GM12878 (cell line): ENCODE results near the gene OR2H1. TPM values are rescaled to one million over a fixed set of nuclear protein-coding genes. Genes with fewer than 3 reads are reported as not detected.

Source experiments
- ATAC-seq: fragments of 200-7000 bp; cut with Tn5 transposase; 3 replicates; pipeline ENCODE4 v1.9.1; 2020; ENCODE audit warnings: mild to moderate bottlenecking, moderate library complexity
- BruUV-seq: library from RNA; stranded (reverse); fragments of 400-500 nt; replicated peaks from 2 replicates; lab custom pipeline; 2021; lab: Mats Ljungman, UMichigan
- CTCF ChIA-PET: fragments of 300-600 bp; sonication (Branson Sonifier 250); formaldehyde crosslinking; extraction: SDS; loops from one replicate; lab custom pipeline; 2021; ENCODE audit warnings: inconsistent platforms; lab: Yijun Ruan, JAX
- POLR2A ChIA-PET: fragments of 350-600 bp; formaldehyde crosslinking; extraction: SDS; loops from one replicate; lab custom pipeline; 2021; ENCODE audit warnings: inconsistent platforms; lab: Charles Lee
- RAD21 ChIA-PET: fragments of 300-600 bp; sonication (Branson Sonifier 250); formaldehyde crosslinking; loops from one replicate; lab custom pipeline; 2023; ENCODE audit warnings: antibody characterized with exemption; ENCODE audit not compliant: unreplicated experiment; lab: Charles Lee
- SMC1A ChIA-PET: fragments of 300-600 bp; sonication (Branson Sonifier 250); formaldehyde crosslinking; loops from one replicate; lab custom pipeline; 2023; ENCODE audit not compliant: unreplicated experiment, uncharacterized antibody; lab: Charles Lee
- DNase-seq: peaks from one replicate; pipeline ENCODE4 v3.0.0-alpha.2; 2011; ENCODE audit warnings: low read depth, low spot score
- FAIRE-seq: peaks from 3 replicates; lab custom pipeline; 2011; peaks lifted over from hg19 to GRCh38; lab: Jason Lieb, UNC
- H2AFZ ChIP-seq: 2 replicates; pipeline ENCODE4 v1.6.0; 2011; ENCODE audit warnings: low read depth, low read length, control low read depth; ENCODE audit not compliant: control insufficient read depth
- H3K27ac ChIP-seq: 2 replicates; pipeline ENCODE4 v1.5.1; 2011; ENCODE audit warnings: control low read depth; ENCODE audit not compliant: control insufficient read depth, insufficient read depth
- H3K27me3 ChIP-seq, 2 experiments: replicated peaks in 1 of 2; 2 replicates each; pipeline versions ENCODE4 v1.6.0 to v1.6.1; 2011; ENCODE audit warnings: low read length in 1 of 2; ENCODE audit not compliant: control insufficient read depth in 2 of 2, insufficient read depth in 2 of 2
- H3K36me3 ChIP-seq, 2 experiments: 2 replicates each; pipeline ENCODE4 v1.5.1; 2011; ENCODE audit warnings: low read length in 1 of 2; ENCODE audit not compliant: control insufficient read depth in 2 of 2, insufficient read depth in 2 of 2
- H3K4me1 ChIP-seq: 2 replicates; pipeline ENCODE4 v1.6.1; 2011; ENCODE audit warnings: mild to moderate bottlenecking, low read length, moderate library complexity, mixed read lengths; ENCODE audit not compliant: control insufficient read depth, insufficient read depth
- H3K4me2 ChIP-seq: 2 replicates; pipeline ENCODE4 v1.6.0; 2011; ENCODE audit warnings: control low read depth; ENCODE audit not compliant: control insufficient read depth, insufficient read depth
- H3K4me3 ChIP-seq: fragments of 200-600 bp; sonication (generic); 2 replicates; pipeline ENCODE4 v1.5.1; 2016
- H3K79me2 ChIP-seq: 2 replicates; pipeline ENCODE4 v1.6.0; 2011; ENCODE audit warnings: low read length; ENCODE audit not compliant: control insufficient read depth, insufficient read depth
- H3K9ac ChIP-seq: 2 replicates; pipeline ENCODE4 v1.8.0; 2011; ENCODE audit warnings: low read length, control low read depth, mixed read lengths; ENCODE audit not compliant: control insufficient read depth, insufficient read depth
- H3K9me3 ChIP-seq: replicated peaks from 3 replicates; pipeline ENCODE4 v1.5.1; 2011; ENCODE audit warnings: mild to moderate bottlenecking, low read length; ENCODE audit not compliant: control insufficient read depth, insufficient read depth
- H4K20me1 ChIP-seq: 2 replicates; pipeline ENCODE4 v1.6.0; 2011; ENCODE audit not compliant: control insufficient read depth, insufficient read depth
- CHD4 ChIP-seq: fragments of 200-600 bp; sonication (generic); IDR thresholded peaks from 2 replicates; pipeline ENCODE4 v1.6.1; 2016; ENCODE audit warnings: mild to moderate bottlenecking
- ETV6 ChIP-seq, 2 experiments: fragments of 450-650 bp in 1 of 2; IDR thresholded peaks in 1 of 2; conservative IDR thresholded peaks in 1 of 2; 2 replicates each; pipeline ENCODE4 v1.6.1; 2014; ENCODE audit warnings: antibody characterized with exemption in 1 of 2, borderline replicate concordance in 1 of 2, low read depth in 1 of 2, mild to moderate bottlenecking in 1 of 2, moderate library complexity in 1 of 2
- FOS ChIP-seq: IDR thresholded peaks from 3 replicates; pipeline ENCODE4 v1.6.1; 2011; ENCODE audit warnings: borderline replicate concordance; ENCODE audit not compliant: insufficient read length; ENCODE audit errors: extremely low read depth
- GABPA ChIP-seq: IDR thresholded peaks from 2 replicates; pipeline ENCODE4 v1.6.1; 2014; ENCODE audit warnings: antibody characterized with exemption, low read depth, mild to moderate bottlenecking, inconsistent platforms
- MEF2B ChIP-seq: fragments of 450-650 bp; IDR thresholded peaks from 2 replicates; pipeline ENCODE4 v1.6.1; 2018; ENCODE audit warnings: mild to moderate bottlenecking, moderate library complexity; ENCODE audit not compliant: partially characterized antibody, poor library complexity, severe bottlenecking
- NR2C2 ChIP-seq: IDR thresholded peaks from 2 replicates; pipeline ENCODE4 v1.6.1; 2011; ENCODE audit warnings: borderline replicate concordance, low read depth; ENCODE audit not compliant: control insufficient read depth, insufficient read length
- POLR2AphosphoS5 ChIP-seq: IDR thresholded peaks from 2 replicates; pipeline ENCODE4 v1.6.1; 2011; ENCODE audit warnings: mild to moderate bottlenecking, low read length, inconsistent platforms
- SMAD1 ChIP-seq: fragments of 450-650 bp; IDR thresholded peaks from 2 replicates; pipeline ENCODE4 v1.6.1; 2018; ENCODE audit warnings: mild to moderate bottlenecking, low read depth; ENCODE audit not compliant: partially characterized antibody
- SREBF2 ChIP-seq: IDR thresholded peaks from 2 replicates; pipeline ENCODE4 v1.6.1; 2012; ENCODE audit warnings: mild to moderate bottlenecking, low read length
- TARDBP ChIP-seq: IDR thresholded peaks from 2 replicates; pipeline ENCODE4 v1.6.1; 2016; ENCODE audit warnings: borderline replicate concordance
- WRNIP1 ChIP-seq: IDR thresholded peaks from 2 replicates; pipeline ENCODE4 v1.6.1; 2011; ENCODE audit warnings: low read depth, low read length, improper control_type of control experiment, borderline replicate concordance
- WGBS: methylation state at CpG from one replicate; pipeline ENCODE4 v1.1.6; 2016; ENCODE audit warnings: low lambda C conversion rate; ENCODE audit not compliant: insufficient replicate concordance, insufficient coverage; ENCODE audit errors: missing lambda C conversion rate; 5-methylcytosine and 5-hydroxymethylcytosine counted together
- in situ Hi-C: fragments of 300-500 bp; cut with MboI; formaldehyde crosslinking; loops from 9 replicates; pipeline ENCODE4 v1.14.3; 2018; ENCODE audit warnings: mixed read lengths
- intact Hi-C: fragments of 100-400 bp; cut with micrococcal nuclease; formaldehyde crosslinking; loops from one replicate; pipeline ENCODE4 v1.14.2; 2022; ENCODE audit not compliant: unreplicated experiment
- polyA plus RNA-seq, 11 experiments: library from polyadenylated mRNA; depleted of rRNA in 4 of 11; unstranded in 6 of 11; stranded (reverse) in 5 of 11; fragments of >200 nt; fragmentation: Nextera tagmentation in 4 of 11; fragmentation: Illumina TruSeq in 1 of 11; extraction: Ambion mirVana in 4 of 11; extraction: Trizol in 1 of 11; gene quantifications; 1 replicate in 1 of 11; 2 replicates in 10 of 11; pipeline versions ENCODE4 v1.2.1 to v1.2.3, GENCODE V29; 2011 to 2016; ENCODE audit warnings: inconsistent platforms in 2 of 11, missing spikeins in 2 of 11, low read depth in 1 of 11
- total RNA-seq, 4 experiments: library from RNA; depleted of rRNA in 3 of 4; stranded (reverse); fragments of >200 nt in 3 of 4; fragmentation: Illumina TruSeq in 1 of 4; extraction: Trizol in 1 of 4; gene quantifications; 2 replicates each; pipeline versions ENCODE4 v1.2.1 to v1.2.3, GENCODE V29; 2013 to 2021
- TF ChIP-seq, protein P1 (sequence below): fragments of 450-650 bp; IDR thresholded peaks from 2 replicates; pipeline ENCODE4 v1.6.1; 2014; ENCODE audit warnings: mild to moderate bottlenecking
- TF ChIP-seq, protein P2 (sequence below): fragments of 150-350 bp; IDR thresholded peaks from 2 replicates; pipeline ENCODE4 v1.6.1; 2016; ENCODE audit warnings: low read depth, low read length

The OR2H1 gene
- total and polyA plus RNA-seq, 10 of the 15 experiments (the other 5 are each of a cell fraction or from before 2014, with no cell fraction given), result not detected

GRCh38 chr6:29461021-29461814 lies 4.3 kb downstream of the OR2H1 start:
- WGBS, result 57% methylated on average over 5 of the region's 5 CpGs
- Histone ChIP-seq H3K4me1 (no peaks in the 10 kb centered on the region), H4K20me1 (no peaks in the 10 kb centered on the region), H2AFZ (no peak overlapping the region), H3K36me3 (no peaks in the 10 kb centered on the region), H3K9ac (no peak overlapping the region), H3K79me2 (no peaks in the 10 kb centered on the region), H3K9me3 (no peaks in the 10 kb centered on the region), H3K4me2 (no peak overlapping the region), H3K4me3 (no peak overlapping the region), H3K27ac (no peak overlapping the region), H3K27me3 (0 out of 4 replicates have a peak, but pooled peaks cover 0 to 1% of the 10 kb centered on the region in 2 experiments)
- SMC1A ChIA-PET, result no interaction called here
- POLR2A ChIA-PET, result no interaction called here
- DNase-seq (no peak), FAIRE-seq (no peak), ATAC-seq (no peak)
- in situ Hi-C loops, result no loop called here
- CTCF ChIA-PET, result interaction anchor here (0.6 kb wide), 2 partner anchors 553 to 1852 kb away, joined by 3 read pairs; no protein-coding TSS in a partner anchor
- TF ChIP-seq SREBF2, result no peak
- TF ChIP-seq NR2C2, result no peak
- TF ChIP-seq, protein P1, sequence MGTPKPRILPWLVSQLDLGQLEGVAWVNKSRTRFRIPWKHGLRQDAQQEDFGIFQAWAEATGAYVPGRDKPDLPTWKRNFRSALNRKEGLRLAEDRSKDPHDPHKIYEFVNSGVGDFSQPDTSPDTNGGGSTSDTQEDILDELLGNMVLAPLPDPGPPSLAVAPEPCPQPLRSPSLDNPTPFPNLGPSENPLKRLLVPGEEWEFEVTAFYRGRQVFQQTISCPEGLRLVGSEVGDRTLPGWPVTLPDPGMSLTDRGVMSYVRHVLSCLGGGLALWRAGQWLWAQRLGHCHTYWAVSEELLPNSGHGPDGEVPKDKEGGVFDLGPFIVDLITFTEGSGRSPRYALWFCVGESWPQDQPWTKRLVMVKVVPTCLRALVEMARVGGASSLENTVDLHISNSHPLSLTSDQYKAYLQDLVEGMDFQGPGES, result no peak
- TF ChIP-seq MEF2B, result no peak
- no peak for TF ChIP-seq WRNIP1
- RAD21 ChIA-PET, result no interaction called here
- intact Hi-C loops, result no loop called here
- no TSS peak for BruUV-seq

- ChIA-PET RAD21 (no interaction called here), CTCF (interaction anchor here (0.6 kb wide), 1 partner anchor 552 kb away, joined by 3 read pairs; no protein-coding TSS in a partner anchor), POLR2A (no interaction called here), SMC1A (no interaction called here)
- no peak overlapping the region for H3K9ac ChIP-seq
- no peaks in the 10 kb centered on the region for H3K36me3 ChIP-seq
- no peak overlapping the region for H3K4me2 ChIP-seq
- H3K27me3 ChIP-seq, result 0 out of 4 replicates have a peak, but pooled peaks cover 0 to 1% of the 10 kb centered on the region in 2 experiments
- no peaks in the 10 kb centered on the region for H3K9me3 ChIP-seq
- no peaks in the 10 kb centered on the region for H3K4me1 ChIP-seq
- no peaks in the 10 kb centered on the region for H4K20me1 ChIP-seq
- no peaks in the 10 kb centered on the region for H3K79me2 ChIP-seq
- H2AFZ ChIP-seq, result no peak overlapping the region
- FAIRE-seq, result no peak
- no peak overlapping the region for H3K27ac ChIP-seq
- no peak overlapping the region for H3K4me3 ChIP-seq
- intact Hi-C loops, result no loop called here
- 3% methylated on average over 6 of the region's 6 CpGs for WGBS
- in situ Hi-C loops, result no loop called here
- BruUV-seq, result no TSS peak
- ATAC-seq, result no peak
- no peak for DNase-seq
- no peak for TF ChIP-seq FOS
- TF ChIP-seq POLR2AphosphoS5, result no peak
- no peak for TF ChIP-seq GABPA
- TF ChIP-seq CHD4, result no peak
- no peak for TF ChIP-seq ETV6 (conservative IDR thresholded peaks at IDR 0.05 in 1 of 2, IDR thresholded peaks at IDR 0.05 in 1 of 2; ENCODE audit: borderline replicate concordance in 1 of 2, low read depth in 1 of 2)
- TF ChIP-seq TARDBP, result no peak
- TF ChIP-seq, protein P2, sequence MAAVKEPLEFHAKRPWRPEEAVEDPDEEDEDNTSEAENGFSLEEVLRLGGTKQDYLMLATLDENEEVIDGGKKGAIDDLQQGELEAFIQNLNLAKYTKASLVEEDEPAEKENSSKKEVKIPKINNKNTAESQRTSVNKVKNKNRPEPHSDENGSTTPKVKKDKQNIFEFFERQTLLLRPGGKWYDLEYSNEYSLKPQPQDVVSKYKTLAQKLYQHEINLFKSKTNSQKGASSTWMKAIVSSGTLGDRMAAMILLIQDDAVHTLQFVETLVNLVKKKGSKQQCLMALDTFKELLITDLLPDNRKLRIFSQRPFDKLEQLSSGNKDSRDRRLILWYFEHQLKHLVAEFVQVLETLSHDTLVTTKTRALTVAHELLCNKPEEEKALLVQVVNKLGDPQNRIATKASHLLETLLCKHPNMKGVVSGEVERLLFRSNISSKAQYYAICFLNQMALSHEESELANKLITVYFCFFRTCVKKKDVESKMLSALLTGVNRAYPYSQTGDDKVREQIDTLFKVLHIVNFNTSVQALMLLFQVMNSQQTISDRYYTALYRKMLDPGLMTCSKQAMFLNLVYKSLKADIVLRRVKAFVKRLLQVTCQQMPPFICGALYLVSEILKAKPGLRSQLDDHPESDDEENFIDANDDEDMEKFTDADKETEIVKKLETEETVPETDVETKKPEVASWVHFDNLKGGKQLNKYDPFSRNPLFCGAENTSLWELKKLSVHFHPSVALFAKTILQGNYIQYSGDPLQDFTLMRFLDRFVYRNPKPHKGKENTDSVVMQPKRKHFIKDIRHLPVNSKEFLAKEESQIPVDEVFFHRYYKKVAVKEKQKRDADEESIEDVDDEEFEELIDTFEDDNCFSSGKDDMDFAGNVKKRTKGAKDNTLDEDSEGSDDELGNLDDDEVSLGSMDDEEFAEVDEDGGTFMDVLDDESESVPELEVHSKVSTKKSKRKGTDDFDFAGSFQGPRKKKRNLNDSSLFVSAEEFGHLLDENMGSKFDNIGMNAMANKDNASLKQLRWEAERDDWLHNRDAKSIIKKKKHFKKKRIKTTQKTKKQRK, result no peak
- no peak for TF ChIP-seq SMAD1
Measured at GRCh38 chr6:29462022-29462421, 5.1 kb downstream of the OR2H1 start.
